ENCODE results near the gene PNMT.

DNA sequence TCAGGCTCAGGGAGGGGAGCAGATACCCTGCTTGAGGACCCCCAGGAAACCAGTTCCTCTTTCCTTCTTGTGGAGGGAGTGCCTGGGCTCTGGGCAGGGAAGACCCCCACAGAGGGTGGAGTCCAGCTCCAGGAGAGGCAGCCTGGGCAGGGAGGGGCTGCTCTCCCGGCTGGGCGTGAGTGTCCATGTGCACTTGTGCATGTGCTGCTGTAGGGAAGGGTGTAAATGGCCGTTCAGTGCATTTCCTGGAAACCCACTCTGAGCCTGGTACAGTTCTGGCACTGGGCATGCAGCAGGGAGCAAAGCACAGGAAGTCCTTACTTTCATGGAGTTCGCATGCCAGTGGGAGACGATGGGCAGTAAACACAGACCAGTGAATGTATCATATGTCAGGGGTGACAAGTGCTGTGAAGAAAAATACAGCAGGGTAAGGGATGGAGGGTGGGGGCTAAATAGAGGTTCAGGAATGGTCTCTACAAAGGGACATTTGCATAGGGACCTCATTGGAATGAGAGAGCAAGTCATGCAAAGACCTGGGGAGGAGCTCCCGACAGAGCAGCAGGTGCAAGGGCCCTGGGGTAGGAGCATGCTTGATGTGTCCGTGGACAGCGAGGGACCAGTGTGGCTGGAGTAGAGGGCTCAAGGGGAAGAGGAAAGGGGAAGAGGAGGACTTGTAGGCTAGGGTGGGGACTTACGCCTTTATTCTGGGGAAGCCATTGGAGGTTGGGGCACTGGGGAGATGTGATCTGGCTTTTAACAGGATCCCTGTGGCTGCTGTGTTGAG, 25.8 kb upstream of the PNMT start:
- TF ChIP-seq, protein P1, sequence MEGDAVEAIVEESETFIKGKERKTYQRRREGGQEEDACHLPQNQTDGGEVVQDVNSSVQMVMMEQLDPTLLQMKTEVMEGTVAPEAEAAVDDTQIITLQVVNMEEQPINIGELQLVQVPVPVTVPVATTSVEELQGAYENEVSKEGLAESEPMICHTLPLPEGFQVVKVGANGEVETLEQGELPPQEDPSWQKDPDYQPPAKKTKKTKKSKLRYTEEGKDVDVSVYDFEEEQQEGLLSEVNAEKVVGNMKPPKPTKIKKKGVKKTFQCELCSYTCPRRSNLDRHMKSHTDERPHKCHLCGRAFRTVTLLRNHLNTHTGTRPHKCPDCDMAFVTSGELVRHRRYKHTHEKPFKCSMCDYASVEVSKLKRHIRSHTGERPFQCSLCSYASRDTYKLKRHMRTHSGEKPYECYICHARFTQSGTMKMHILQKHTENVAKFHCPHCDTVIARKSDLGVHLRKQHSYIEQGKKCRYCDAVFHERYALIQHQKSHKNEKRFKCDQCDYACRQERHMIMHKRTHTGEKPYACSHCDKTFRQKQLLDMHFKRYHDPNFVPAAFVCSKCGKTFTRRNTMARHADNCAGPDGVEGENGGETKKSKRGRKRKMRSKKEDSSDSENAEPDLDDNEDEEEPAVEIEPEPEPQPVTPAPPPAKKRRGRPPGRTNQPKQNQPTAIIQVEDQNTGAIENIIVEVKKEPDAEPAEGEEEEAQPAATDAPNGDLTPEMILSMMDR (IDR thresholded peaks at IDR 0.05), result no peak
- no peak for TF ChIP-seq POLR2A (IDR thresholded peaks at IDR 0.05)

Measured in uterus (tissue), 2 donors.